ENCODE results near the gene MGAT4B.

Gene MGAT4B

GRCh38 chr5:179805529-179806249 is 977 bp downstream of the MGAT4B start:
- peak; percentile 53 for DNase-seq

DNA sequence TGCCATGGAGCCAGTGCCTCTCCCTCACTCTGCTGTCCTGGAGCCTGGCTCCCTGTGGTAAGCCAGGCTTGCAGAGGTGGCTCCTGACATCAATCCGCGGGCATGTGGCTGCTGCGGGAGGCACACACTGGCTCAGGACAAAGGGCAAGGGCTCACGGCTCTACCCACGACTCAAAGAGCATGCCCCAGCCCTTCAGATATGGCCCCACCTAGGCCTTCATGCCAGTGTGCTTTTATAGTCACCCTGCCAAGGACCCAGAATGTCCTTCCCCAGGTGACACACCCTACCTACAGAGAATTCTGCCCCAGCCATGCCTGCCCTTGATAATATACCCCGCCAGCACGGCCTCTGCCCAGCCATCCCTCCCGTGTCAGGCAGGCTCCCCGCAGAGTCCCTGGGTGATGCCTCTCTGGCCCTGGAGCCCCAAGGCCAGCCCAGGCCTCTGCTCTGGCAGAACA is 1.6 kb downstream of the MGAT4B start:
- no peak for DNase-seq

- no peak for DNase-seq
These were observed 2.1 kb downstream of the MGAT4B start for GRCh38 chr5:179804555-179804947.

- DNase-seq, result peak; percentile 42
These were observed 2.8 kb downstream of the MGAT4B start for GRCh38 chr5:179803651-179804554.

- no peak for DNase-seq
These were observed 3.6 kb downstream of the MGAT4B start for GRCh38 chr5:179802950-179803562.

DNA sequence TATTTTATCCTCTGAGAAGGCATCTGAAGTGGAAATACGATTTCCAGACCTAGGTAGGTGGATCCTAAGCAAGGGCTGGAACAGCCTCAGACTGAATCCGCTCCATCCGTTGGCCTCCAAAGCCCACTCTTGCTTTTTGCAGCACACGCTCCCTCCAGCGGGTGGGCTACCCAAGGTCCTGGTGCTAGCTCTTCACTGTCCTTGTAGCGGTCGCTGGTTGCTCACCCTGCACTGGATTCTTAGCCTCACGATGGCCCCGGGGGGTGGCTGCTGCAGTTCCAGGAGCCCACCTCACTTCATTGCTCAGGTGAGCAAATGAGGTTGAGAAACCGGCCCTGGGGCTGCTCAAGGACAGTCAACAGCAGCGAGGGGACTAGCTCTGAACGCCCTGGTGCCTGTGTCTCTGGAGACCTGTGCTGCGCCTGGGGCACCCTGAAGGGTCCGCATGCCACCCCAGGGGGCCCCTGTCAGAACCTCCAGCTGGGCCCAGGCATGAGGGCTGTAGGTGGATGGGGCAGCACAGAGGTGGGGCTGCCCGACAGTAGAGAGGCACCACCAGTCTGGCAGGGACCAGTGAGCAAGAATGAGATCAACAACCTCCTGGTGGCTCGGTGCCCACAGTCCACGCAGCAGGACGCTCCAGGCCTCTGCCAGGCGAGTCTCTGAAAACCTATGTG is 4.3 kb downstream of the MGAT4B start:
- no peak for DNase-seq

DNA sequence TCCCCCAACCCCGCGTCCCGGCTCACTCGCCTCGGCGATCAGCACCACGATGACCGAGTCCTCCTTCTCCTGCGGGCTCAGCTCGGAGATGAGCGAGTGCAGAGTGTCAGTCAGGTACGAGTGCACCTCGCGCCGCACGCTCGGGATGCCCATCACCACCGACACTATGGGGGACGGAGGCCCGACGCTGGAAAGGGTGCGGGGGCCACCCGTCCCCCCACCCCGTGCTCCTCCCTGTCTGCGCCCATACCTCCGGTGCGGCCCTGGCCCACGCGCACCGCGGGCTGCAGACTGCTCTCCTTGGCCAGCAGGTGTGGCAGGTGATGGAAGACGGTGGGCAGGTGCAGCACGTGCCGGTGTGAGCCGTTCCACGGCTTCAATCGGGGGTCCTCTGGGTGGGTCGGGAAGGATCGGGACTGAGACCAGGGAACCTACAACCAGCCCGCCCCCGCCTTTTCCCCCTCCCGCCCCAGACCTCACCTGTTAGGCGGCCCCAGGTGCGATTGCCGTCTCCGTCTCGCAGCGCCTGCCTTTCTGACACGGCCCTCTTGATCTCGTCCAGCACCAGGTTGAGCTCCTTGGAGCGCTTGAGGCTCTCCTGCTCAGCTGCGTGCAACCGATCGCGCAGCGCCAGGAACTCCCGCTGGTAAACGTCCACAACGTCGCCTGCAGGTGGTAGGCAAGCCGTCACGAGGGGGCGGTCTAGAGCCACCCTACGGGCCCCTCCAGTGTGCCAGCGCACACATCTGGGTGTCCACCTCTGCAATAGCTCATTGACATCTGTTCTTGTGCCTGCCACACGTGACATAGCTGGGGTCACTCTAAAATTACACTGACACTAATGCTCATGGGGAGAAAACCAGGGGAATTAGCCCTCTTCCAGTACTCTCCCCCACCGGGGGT is 5.1 kb downstream of the MGAT4B start:
- DNase-seq, result peak; percentile 84

DNA sequence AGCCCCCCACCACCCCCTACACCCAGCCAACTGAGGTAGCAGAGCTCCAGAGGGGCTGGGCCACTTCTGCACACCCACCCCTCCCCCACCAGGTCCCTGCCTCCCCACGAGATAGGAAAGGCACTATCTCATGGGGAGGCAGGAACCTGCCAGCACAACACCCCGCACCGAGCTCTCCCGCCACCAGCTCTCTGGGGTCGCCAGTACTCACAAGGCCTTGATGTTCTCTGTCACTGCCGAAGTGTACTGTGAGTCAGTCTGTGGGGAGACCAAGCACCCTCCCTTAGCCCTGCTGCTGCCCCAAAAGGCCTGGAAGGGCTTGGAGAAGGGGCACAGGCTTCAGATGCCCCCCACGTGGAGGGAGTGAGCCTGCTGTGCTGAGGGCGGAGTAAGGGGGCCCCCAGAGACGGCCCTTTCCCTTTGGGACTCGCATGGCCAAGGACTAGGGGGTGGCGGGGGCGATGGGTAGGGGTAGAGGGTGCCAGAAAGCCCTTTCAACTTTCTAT is 5.9 kb downstream of the MGAT4B start:
- no peak for DNase-seq

GRCh38 chr5:179800071-179800695 is 6.5 kb downstream of the MGAT4B start:
- peak; percentile 13 for DNase-seq

GRCh38 chr5:179799644-179799973 is 7.1 kb downstream of the MGAT4B start:
- DNase-seq, result peak; percentile 6

DNA sequence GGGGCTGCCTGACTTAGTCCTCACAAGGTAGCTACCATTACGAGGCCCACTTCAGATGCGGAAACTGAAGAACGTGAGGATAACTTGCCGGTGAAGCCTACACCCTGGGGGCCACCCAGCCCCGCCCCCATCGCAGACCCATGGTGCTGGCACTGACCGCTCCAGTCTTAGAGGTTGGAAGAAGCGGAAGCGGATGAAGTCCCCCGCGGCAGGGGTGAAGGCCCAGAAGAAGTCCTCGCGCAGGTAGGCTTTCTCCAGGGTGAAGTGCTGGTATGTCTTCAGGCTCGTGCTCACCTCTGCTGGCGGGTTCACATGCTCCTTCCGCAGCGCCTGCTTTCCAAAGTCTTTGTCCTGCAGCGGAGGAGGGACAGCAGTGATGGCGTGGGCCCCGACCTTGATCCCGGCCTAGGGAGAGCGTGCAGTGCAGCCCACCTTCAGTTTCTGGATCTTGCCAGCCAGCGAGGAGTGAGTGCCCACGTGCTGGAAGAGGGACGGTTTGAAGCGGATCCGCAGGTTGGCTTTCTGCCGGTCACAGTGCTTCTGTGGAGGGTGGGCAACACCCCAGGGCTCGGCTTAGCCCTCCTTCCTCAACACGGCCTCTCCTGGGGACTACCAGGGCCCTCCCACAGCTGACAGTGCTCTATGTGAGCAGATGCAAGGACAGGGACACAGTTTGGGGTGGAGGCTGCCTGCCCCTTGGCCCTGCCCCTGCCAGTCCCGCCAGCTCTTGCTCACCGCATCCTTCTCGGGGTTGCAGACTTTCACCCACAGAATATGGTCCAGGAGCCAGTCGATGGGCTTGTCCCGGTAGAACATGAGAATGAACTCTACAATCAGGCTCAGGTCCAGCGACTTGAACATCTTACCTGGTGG is 7.7 kb downstream of the MGAT4B start:
- peak; percentile 10 for DNase-seq

- DNase-seq, result peak; percentile 13
These were observed 8.4 kb downstream of the MGAT4B start for GRCh38 chr5:179798144-179798770.

DNA sequence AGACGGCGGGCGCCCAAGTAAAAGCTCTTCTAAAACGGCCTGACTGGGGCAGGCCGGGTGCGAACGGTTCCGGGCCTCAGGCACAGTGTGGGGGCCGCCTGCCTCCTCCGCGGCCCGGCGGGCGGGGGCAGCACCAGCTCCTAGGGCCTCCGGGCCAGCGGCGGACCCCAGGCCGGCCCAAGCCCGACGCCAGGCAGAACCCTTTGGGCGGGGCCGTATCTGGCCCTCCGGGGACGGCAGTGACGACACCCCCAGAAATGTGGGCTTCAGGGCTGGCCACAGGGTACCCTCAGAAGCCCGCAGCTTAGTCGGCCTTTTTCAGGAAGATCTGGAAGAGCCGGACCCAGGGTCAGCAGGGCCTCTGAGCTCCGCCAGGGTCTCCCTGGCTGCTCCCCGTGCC is 8.9 kb downstream of the MGAT4B start:
- no peak for DNase-seq

DNA sequence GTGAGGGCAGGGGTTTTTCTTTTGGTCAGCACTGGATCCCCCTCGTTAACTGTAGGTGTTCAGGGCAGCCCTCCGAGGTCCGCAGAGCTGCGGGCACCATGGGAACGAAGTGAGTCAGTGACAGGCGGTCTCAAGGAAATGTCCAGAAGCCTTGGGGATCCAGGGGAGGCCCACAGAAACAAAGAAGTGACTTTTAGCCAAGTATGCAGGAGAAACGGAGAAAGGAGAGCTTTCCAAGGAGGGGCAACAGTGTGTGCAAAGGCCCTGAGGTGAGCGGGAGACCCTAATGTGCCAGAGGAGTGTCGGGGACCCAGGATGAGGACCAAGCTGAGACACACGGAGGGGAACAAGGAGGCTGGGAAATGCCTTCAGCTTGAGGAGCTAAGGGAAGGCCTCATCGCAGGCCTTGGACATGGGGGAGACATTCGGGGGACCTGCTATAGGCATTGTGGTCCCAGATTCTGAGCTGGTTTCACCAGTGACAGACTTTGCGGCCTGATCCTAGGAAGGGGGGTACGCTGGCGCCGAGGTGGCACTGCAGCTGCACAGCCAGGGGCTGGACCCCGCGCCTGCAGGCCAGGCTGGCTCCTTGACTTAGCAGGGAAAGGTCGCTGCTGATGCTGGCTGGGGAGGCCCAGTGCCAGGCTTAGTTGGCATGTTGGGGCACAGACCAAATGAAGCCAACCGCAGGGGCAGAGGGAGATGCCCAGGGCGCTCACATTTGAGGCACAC is 9.6 kb downstream of the MGAT4B start:
- DNase-seq, result no peak

- peak; percentile 73 for DNase-seq
These were observed 10.5 kb downstream of the MGAT4B start for GRCh38 chr5:179795863-179796833.

GRCh38 chr5:179795049-179795862 is 11.4 kb downstream of the MGAT4B start:
- DNase-seq, result peak; percentile 15

DNA sequence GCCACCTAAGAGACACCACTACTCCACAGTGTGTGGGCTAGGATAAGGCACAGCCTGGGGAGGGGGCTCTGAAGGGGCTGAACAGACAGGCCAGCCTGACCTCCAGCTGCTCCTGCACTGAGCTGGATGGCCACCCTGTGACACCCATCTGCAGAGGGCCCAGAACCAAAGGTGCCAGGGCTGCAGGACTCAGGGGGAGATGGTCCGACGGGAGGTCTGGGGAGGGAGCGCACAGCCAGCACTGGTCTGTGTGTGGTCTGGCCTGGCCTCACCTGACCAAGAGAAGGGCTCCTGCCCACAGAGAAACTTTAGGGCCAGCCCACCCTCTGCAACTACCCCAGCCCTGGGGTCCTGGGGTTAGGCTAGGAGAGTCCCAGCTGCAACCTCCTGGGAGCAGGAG is 12.1 kb downstream of the MGAT4B start:
- peak; percentile 11 for DNase-seq
